ENCODE results near the gene CSRNP2.

DNA sequence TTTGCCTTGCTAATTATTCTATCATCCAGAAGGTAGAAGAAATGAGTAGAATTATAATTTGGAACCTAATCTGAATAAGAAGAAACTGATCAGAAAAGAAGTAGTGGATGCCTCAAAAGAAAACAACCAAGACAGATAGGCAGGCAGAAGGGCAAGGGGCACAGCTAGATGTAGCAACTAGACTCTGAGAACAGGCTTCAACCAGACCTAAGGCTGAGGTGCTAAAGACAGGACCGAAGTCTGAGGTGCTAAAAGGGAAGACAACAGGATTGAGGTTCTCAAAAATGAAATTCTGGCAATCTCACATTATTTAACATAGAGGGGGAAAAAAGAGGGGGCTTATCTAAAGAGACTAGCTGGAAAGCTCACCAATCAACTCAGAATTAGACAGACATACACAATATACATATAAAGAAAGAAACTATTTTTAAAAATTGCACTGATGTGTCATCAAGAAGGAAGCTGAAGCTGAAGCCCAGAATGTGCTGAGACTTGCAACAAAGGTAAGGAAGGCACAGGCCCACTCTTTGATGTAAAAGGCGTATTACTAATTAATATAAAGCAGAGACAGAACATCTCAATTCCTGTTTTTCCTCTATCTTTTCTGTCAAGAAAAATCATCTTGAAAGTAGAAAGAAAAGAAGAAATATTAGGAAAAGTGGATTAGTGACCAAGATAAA is 43.8 kb upstream of the CSRNP2 start:
- TF ChIP-seq, protein P1, sequence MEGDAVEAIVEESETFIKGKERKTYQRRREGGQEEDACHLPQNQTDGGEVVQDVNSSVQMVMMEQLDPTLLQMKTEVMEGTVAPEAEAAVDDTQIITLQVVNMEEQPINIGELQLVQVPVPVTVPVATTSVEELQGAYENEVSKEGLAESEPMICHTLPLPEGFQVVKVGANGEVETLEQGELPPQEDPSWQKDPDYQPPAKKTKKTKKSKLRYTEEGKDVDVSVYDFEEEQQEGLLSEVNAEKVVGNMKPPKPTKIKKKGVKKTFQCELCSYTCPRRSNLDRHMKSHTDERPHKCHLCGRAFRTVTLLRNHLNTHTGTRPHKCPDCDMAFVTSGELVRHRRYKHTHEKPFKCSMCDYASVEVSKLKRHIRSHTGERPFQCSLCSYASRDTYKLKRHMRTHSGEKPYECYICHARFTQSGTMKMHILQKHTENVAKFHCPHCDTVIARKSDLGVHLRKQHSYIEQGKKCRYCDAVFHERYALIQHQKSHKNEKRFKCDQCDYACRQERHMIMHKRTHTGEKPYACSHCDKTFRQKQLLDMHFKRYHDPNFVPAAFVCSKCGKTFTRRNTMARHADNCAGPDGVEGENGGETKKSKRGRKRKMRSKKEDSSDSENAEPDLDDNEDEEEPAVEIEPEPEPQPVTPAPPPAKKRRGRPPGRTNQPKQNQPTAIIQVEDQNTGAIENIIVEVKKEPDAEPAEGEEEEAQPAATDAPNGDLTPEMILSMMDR (IDR thresholded peaks at IDR 0.05), result no peak
- no peak for TF ChIP-seq POLR2A (IDR thresholded peaks at IDR 0.05)

All from lower leg skin (tissue), 3 donors.